Sigmoid colon (tissue), 4 donors: Measurements from ENCODE around the gene SSU72.

Source experiments
- POLR2A ChIP-seq, 2 donors: fragments of 450-650 bp; IDR thresholded peaks; one replicate each; pipeline ENCODE4 v1.6.1; 2016; ENCODE audit warnings: antibody characterized with exemption in 2 of 2, mild to moderate bottlenecking in 2 of 2, moderate library complexity in 2 of 2
- POLR2AphosphoS5 ChIP-seq, 4 donors: sonication (generic); formaldehyde crosslinking; IDR thresholded peaks; one replicate each; pipeline ENCODE4 v1.6.1; 2017; ENCODE audit warnings: antibody characterized with exemption in 4 of 4
- TF ChIP-seq, protein P1 (sequence below), 4 experiments: fragments of 450-650 bp in 3 of 4; fragments of 200-600 bp in 1 of 4; IDR thresholded peaks; one replicate each; pipeline ENCODE4 v1.5.1; 2016 to 2019; ENCODE audit warnings: antibody characterized with exemption in 4 of 4, mild to moderate bottlenecking in 3 of 4, moderate library complexity in 2 of 4

- TF ChIP-seq, protein P1, sequence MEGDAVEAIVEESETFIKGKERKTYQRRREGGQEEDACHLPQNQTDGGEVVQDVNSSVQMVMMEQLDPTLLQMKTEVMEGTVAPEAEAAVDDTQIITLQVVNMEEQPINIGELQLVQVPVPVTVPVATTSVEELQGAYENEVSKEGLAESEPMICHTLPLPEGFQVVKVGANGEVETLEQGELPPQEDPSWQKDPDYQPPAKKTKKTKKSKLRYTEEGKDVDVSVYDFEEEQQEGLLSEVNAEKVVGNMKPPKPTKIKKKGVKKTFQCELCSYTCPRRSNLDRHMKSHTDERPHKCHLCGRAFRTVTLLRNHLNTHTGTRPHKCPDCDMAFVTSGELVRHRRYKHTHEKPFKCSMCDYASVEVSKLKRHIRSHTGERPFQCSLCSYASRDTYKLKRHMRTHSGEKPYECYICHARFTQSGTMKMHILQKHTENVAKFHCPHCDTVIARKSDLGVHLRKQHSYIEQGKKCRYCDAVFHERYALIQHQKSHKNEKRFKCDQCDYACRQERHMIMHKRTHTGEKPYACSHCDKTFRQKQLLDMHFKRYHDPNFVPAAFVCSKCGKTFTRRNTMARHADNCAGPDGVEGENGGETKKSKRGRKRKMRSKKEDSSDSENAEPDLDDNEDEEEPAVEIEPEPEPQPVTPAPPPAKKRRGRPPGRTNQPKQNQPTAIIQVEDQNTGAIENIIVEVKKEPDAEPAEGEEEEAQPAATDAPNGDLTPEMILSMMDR (IDR thresholded peaks at IDR 0.05): no peak
- TF ChIP-seq POLR2A (IDR thresholded peaks at IDR 0.05) (no peak), POLR2AphosphoS5 (IDR thresholded peaks at IDR 0.05) (no peak)
Measured at GRCh38 chr1:1582585-1583346, 8.1 kb upstream of the SSU72 start.
